Stimulated activated CD4-positive, alpha-beta T cell treated with anti-CD3 and anti-CD28 coated beads, TNF-alpha, amount 100 ng/mL, for 4 hours (primary cell): Measurements from ENCODE around the gene SLC46A1.

Source experiments
- DNase-seq, 3 experiments: peaks; one replicate each; pipeline ENCODE4 v3.0.0-alpha.2; 2020; ENCODE audit warnings: low read depth in 3 of 3

Gene SLC46A1

GRCh38 chr17:28404461-28404811, 1.6 kb downstream of the SLC46A1 start:
- DNase-seq, result no peak

GRCh38 chr17:28404007-28404406, 2.0 kb downstream of the SLC46A1 start:
- DNase-seq, result no peak

- no peak for DNase-seq
Measured at GRCh38 chr17:28402844-28403243, 3.2 kb downstream of the SLC46A1 start.

GRCh38 chr17:28402224-28402630, 3.8 kb downstream of the SLC46A1 start:
- no peak for DNase-seq

GRCh38 chr17:28399808-28400207, 6.2 kb downstream of the SLC46A1 start:
- no peak for DNase-seq

- DNase-seq, result no peak
Measured at GRCh38 chr17:28398280-28398981, 7.6 kb downstream of the SLC46A1 start.

GRCh38 chr17:28397687-28398279, 8.2 kb downstream of the SLC46A1 start:
- no peak for DNase-seq

GRCh38 chr17:28397275-28397674, 8.7 kb downstream of the SLC46A1 start:
- no peak for DNase-seq

GRCh38 chr17:28396635-28397239, 9.3 kb downstream of the SLC46A1 start:
- DNase-seq, result no peak

GRCh38 chr17:28395968-28396367, 10.0 kb downstream of the SLC46A1 start:
- no peak for DNase-seq

- no peak for DNase-seq
Measured at GRCh38 chr17:28395426-28395825, 10.6 kb downstream of the SLC46A1 start.

GRCh38 chr17:28394337-28395116, 11.5 kb downstream of the SLC46A1 start:
- DNase-seq, result no peak

GRCh38 chr17:28392491-28392890, 13.5 kb downstream of the SLC46A1 start:
- DNase-seq, result no peak

- no peak for DNase-seq
Measured at GRCh38 chr17:28391401-28391800, 14.6 kb downstream of the SLC46A1 start.

GRCh38 chr17:28390984-28391383, 15.0 kb downstream of the SLC46A1 start:
- DNase-seq, result no peak

GRCh38 chr17:28390563-28390962, 15.4 kb downstream of the SLC46A1 start:
- DNase-seq, result no peak

GRCh38 chr17:28390141-28390540, 15.9 kb downstream of the SLC46A1 start:
- no peak for DNase-seq

GRCh38 chr17:28388106-28388505, 17.9 kb downstream of the SLC46A1 start:
- DNase-seq, result no peak

GRCh38 chr17:28386391-28386790, 19.6 kb downstream of the SLC46A1 start:
- DNase-seq, result no peak

GRCh38 chr17:28385406-28385805, 20.6 kb downstream of the SLC46A1 start:
- no peak for DNase-seq

- DNase-seq, result no peak
Measured at GRCh38 chr17:28385037-28385400, 21.0 kb downstream of the SLC46A1 start.

- peak; percentile 34 to 47 (median 34) for DNase-seq
Measured at GRCh38 chr17:28384281-28385036, 21.6 kb downstream of the SLC46A1 start.
